Subcutaneous adipose tissue (tissue), 4 donors: Measurements from ENCODE around the gene ARHGAP22. TPM values are rescaled to one million over a fixed set of nuclear protein-coding genes. Genes with fewer than 3 reads are reported as not detected.

ENCODE experiments used
- total RNA-seq, 4 donors: library from RNA; depleted of rRNA; stranded (reverse); fragments of >200 nt; gene quantifications; one replicate each; pipeline ENCODE4 v1.1.0, GENCODE V29; 2016
- TF ChIP-seq, protein P1 (sequence below): fragments of 450-650 bp; IDR thresholded peaks from one replicate; pipeline ENCODE4 v1.5.1; 2016; ENCODE audit warnings: low read depth, mild to moderate bottlenecking, control low read depth, antibody characterized with exemption, moderate library complexity

ARHGAP22 gene
- total RNA-seq, 4 donors from 2014 or later = 2.1 to 15.0 (median 5.0) TPM

GRCh38 chr10:48480397-48481374 lies 124.2 kb downstream of the ARHGAP22 start:
- TF ChIP-seq, protein P1, sequence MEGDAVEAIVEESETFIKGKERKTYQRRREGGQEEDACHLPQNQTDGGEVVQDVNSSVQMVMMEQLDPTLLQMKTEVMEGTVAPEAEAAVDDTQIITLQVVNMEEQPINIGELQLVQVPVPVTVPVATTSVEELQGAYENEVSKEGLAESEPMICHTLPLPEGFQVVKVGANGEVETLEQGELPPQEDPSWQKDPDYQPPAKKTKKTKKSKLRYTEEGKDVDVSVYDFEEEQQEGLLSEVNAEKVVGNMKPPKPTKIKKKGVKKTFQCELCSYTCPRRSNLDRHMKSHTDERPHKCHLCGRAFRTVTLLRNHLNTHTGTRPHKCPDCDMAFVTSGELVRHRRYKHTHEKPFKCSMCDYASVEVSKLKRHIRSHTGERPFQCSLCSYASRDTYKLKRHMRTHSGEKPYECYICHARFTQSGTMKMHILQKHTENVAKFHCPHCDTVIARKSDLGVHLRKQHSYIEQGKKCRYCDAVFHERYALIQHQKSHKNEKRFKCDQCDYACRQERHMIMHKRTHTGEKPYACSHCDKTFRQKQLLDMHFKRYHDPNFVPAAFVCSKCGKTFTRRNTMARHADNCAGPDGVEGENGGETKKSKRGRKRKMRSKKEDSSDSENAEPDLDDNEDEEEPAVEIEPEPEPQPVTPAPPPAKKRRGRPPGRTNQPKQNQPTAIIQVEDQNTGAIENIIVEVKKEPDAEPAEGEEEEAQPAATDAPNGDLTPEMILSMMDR = no peak

- TF ChIP-seq, protein P1 = no peak
Measured at GRCh38 chr10:48478980-48479811, 125.7 kb downstream of the ARHGAP22 start.

- TF ChIP-seq, protein P1 = no peak
Measured at GRCh38 chr10:48478469-48478868, 126.4 kb downstream of the ARHGAP22 start.

GRCh38 chr10:48477616-48478015 lies 127.3 kb downstream of the ARHGAP22 start:
- TF ChIP-seq, protein P1 = no peak

DNA sequence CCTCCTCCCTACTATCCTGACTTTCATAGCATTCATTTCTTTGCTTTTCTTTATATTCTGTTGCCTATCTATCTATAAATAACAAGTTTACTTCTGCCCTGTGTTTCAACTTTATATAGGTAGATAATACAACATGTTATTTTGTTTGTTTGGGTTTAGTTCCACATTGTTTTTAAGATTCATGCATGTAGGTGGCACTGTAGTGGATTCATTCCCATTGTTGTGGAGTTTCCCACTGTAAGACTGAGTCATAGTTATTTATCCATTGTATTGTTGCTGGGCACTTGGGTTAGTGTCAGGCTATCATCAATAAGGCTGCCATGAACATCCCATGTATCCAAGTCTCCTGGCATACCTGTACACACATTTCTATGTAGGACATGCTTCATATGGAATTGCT lies 127.7 kb downstream of the ARHGAP22 start:
- TF ChIP-seq, protein P1 = no peak

GRCh38 chr10:48476279-48476982 lies 128.4 kb downstream of the ARHGAP22 start:
- TF ChIP-seq, protein P1 = no peak
